ENCODE results near the gene FHL3. TPM values are rescaled to one million over a fixed set of nuclear protein-coding genes. Genes with fewer than 3 reads are reported as not detected.
A peak's percentile ranks its signal among the peaks of the same experiment; 100 is the strongest.
"Not testable (repeated sequence)": the region's sequence is repeated elsewhere in the genome, so short reads cannot be mapped to it uniquely, and the experiment has no call there.

The FHL3 gene
- total RNA-seq, 2 donors from 2014 or later, result 3.6 to 4.9 TPM

DNA sequence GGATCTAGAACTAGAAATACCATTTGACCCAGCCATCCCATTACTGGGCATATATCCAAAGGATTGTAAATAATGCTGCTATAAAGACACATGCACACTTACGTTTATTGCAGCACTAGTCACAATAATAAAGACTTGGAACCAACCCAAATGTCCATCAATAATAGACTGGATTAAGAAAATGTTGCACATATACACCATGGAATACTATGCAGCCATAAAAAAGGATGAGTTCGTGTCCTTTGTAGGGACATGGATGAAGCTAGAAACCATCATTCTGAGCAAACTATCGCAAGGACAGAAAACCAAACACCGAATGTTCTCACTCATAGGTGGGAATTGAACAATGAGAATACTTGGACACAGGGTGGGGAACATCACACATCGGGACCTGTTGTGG lies 31.6 kb downstream of the FHL3 start:
- not testable (repeated sequence) for DNase-seq; ATAC-seq; H3K4me3 Mint-ChIP-seq; H3K27me3 Mint-ChIP-seq; H3K27ac Mint-ChIP-seq; H3K9me3 ChIP-seq (ENCODE audit: control insufficient read depth, low read length, poor library complexity, severe bottlenecking)
- Mint-ChIP-seq H3K36me3 (ENCODE audit: low read depth) (peaks cover 19% of the 10 kb centered on the region), H3K4me1 (peaks cover 22% of the 10 kb centered on the region)

DNA sequence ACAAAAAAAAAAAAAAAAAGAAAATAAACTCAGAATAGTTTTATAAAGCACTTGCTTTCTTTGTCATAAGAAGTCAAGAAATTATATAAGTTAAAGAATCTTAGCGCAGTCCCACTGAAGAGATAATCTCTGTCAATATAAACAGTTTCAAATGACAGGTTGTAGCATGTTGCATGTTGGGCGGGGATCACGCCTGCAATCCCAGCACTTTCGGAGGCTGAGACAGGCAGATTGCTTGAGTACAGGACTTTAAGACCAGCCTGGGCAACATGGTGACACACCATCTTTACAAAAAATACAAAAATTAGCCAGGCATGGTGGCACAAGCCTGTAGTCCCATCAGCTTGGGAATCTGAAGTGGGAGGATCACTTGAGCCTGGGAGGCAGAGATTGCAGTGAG lies 40.0 kb downstream of the FHL3 start:
- DNase-seq, result no peak
- H3K27me3 Mint-ChIP-seq, result no peaks in the 10 kb centered on the region
- no peaks in the 10 kb centered on the region for H3K36me3 Mint-ChIP-seq (ENCODE audit: low read depth)
- H3K9me3 ChIP-seq (ENCODE audit: control insufficient read depth, low read length, poor library complexity, severe bottlenecking), result no peaks in the 10 kb centered on the region
- H3K4me1 Mint-ChIP-seq, result no peaks in the 10 kb centered on the region
- no peak overlapping the region for H3K27ac Mint-ChIP-seq
- no peak for ATAC-seq
- H3K4me3 Mint-ChIP-seq, result no peak overlapping the region

DNA sequence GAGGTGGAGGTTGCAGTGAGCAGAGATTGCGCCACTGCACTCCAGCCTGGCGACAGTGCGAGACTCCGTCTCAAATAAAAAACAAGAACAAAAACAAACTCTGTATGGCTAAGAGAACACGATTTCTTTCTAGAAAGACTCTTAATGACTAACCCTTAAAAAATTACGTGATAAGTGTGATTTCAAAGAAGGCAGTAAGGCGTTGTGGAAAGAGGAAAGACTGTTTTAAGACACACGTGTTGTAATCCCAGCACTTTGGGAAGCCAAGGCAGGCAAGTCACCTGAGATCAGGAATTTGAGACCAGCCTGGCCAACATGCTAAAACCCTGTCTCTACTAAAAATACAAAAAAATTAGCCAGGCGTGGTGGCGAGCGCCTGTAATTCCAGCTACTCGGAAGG lies 41.2 kb downstream of the FHL3 start:
- not testable (repeated sequence) for DNase-seq; H3K27ac Mint-ChIP-seq; H3K9me3 ChIP-seq (ENCODE audit: control insufficient read depth, low read length, poor library complexity, severe bottlenecking); H3K4me3 Mint-ChIP-seq; ATAC-seq; H3K27me3 Mint-ChIP-seq; H3K4me1 Mint-ChIP-seq; H3K36me3 Mint-ChIP-seq (ENCODE audit: low read depth)

DNA sequence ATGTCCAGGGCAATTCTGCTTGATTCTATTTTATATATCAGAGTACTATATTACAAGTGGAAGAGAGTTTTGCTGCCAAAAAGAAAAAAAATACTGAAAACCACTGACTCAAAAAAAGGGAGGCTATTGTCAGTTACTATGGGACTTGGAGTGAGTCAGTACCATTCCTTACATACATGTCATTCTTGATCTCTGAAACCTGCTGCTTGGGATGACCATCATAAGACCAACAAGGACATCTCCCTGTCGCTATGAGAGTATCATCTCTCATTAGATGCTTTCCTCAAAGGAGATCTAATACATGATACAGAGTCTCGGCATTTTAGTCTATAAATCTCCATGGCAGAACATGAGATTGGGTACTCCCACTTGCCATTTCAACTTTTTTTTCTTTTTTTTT lies 46.6 kb downstream of the FHL3 start:
- H3K4me3 Mint-ChIP-seq, result no peak overlapping the region
- no peaks in the 10 kb centered on the region for H3K27me3 Mint-ChIP-seq
- DNase-seq (no peak), ATAC-seq (no peak)
- H3K9me3 ChIP-seq (ENCODE audit: control insufficient read depth, low read length, poor library complexity, severe bottlenecking), result no peaks in the 10 kb centered on the region
- H3K27ac Mint-ChIP-seq, result no peak overlapping the region
- no peaks in the 10 kb centered on the region for H3K4me1 Mint-ChIP-seq
- no peaks in the 10 kb centered on the region for H3K36me3 Mint-ChIP-seq (ENCODE audit: low read depth)

DNA sequence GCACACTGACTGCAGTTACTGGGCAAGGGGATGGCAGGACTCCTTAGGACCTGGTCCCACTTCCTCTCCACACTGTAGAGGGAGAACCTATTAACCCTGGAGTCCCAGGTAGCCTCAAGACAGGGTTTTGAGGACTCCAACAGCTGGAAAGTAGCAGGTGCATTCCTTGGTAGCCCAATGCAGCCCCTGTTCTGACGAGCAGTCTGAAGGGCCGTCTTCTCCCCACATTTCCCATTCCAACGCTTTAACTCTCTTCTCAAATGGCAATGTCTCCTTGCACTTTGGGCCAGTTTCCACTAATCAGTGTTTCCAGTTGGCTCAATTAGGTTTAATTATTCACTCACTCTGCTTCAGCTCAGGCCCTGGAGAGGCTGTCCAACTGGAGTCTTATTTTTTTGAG lies 49.6 kb downstream of the FHL3 start:
- Mint-ChIP-seq H3K4me3 (no peak overlapping the region), H3K36me3 (ENCODE audit: low read depth) (no peaks in the 10 kb centered on the region), H3K4me1 (no peaks in the 10 kb centered on the region), H3K27ac (no peak overlapping the region), H3K27me3 (no peaks in the 10 kb centered on the region)
- no peaks in the 10 kb centered on the region for H3K9me3 ChIP-seq (ENCODE audit: control insufficient read depth, low read length, poor library complexity, severe bottlenecking)
- ATAC-seq, result no peak
- DNase-seq, result no peak

DNA sequence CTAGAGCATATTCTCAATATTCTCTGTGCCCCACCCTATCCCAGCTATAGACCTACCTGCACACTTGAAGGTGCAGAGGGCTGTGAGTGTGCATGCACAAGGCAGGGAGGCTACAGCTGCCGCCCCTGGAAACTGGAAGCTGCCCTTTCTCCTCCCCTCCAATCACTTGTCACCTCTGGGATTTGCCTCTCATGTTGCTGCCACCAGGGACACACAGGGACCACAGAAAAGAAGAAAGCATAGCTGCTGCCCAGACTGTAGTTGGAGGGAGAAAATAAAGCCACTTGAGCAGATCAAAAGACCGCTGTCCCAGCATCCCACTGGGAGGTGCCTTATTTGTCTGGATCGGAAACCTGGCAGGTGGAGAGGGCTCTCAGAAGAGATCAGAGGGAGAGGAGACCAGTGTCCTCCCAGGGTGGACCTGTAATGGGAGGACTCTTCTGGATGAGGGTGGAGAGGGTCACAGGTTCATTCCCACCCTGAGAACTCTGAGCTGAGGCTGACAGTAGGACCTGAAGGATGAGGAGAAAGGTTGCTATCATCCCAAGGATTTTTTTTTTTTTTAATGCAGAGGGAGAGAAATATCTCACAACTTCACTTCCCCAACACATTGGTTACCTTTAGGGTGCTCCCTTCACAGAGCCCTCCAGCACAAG lies 50.9 kb downstream of the FHL3 start:
- H3K4me3 Mint-ChIP-seq, result no peak overlapping the region
- H3K36me3 Mint-ChIP-seq (ENCODE audit: low read depth), result no peaks in the 10 kb centered on the region
- H3K27ac Mint-ChIP-seq, result no peak overlapping the region
- ATAC-seq, result no peak
- DNase-seq, result no peak
- no peaks in the 10 kb centered on the region for H3K4me1 Mint-ChIP-seq
- H3K9me3 ChIP-seq (ENCODE audit: control insufficient read depth, low read length, poor library complexity, severe bottlenecking), result no peaks in the 10 kb centered on the region
- H3K27me3 Mint-ChIP-seq, result no peaks in the 10 kb centered on the region

DNA sequence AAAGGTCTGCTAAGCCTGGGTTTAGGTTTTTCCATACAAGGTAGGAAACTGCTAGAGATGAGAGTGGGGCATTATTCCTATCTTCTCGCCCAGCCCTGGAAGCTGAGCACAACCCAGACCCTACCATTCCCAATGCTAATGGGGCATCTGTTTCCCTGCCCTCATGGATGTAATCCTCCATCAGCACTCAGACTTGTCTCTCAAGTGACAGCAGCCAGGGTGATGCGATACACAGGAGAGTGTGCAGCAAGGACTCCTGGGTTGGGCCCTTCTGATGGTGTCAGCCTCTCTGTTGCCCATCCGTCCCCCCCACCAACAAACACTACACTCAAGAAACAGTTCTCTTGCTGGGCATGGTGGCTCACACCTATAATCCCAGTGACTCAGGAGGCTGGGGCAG lies 52.6 kb downstream of the FHL3 start:
- no peaks in the 10 kb centered on the region for H3K4me1 Mint-ChIP-seq
- H3K27me3 Mint-ChIP-seq, result no peaks in the 10 kb centered on the region
- ATAC-seq, result no peak
- DNase-seq, result no peak
- no peak overlapping the region for H3K27ac Mint-ChIP-seq
- no peaks in the 10 kb centered on the region for H3K9me3 ChIP-seq (ENCODE audit: control insufficient read depth, low read length, poor library complexity, severe bottlenecking)
- H3K4me3 Mint-ChIP-seq, result no peak overlapping the region
- H3K36me3 Mint-ChIP-seq (ENCODE audit: low read depth), result no peaks in the 10 kb centered on the region

DNA sequence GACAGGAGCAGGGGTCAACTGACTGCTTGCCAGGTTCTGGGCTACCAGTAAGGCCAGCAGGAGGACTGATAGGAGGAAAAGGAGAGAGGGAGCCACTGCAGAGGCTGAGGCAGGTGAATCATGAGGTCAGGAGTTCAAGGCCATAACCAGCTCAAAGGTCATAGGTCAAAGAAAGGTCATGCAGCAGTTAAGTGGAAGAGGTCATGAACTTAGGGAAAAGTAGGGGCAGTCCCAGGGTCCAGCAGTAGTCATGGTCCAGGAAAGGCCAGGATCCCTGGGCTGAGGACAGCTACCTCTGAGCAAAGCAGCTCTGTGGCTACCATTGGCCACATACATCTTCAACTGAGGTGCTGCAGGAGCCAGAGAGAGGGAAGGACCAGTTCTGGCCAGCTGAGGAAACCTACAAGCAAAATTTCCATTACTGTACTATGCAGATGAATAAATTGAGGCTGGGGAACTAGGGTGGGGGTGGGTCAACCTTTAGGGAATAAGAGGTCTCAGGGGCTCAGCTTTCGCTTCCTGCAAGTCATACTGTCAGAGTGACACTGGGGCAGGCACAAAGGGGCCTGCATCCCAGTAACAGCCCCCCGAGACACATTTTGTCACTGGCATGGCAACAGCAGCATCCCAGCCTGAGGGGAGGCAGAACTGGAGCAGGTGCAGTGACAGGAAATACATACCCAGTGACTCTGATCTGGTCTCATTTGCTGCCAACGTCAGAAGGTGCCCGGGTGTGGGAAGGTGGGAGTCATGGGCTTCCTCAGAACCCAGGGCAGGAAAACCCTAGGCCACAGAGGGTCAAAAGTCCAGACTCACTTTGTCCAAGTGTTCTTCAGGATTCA lies 53.3 kb downstream of the FHL3 start:
- ATAC-seq (no peak), DNase-seq (no peak)
- H3K4me1 Mint-ChIP-seq, result peaks cover 6% of the 10 kb centered on the region
- H3K4me3 Mint-ChIP-seq, result no peak overlapping the region
- H3K27me3 Mint-ChIP-seq, result no peaks in the 10 kb centered on the region
- no peaks in the 10 kb centered on the region for H3K36me3 Mint-ChIP-seq (ENCODE audit: low read depth)
- no peaks in the 10 kb centered on the region for H3K9me3 ChIP-seq (ENCODE audit: control insufficient read depth, low read length, poor library complexity, severe bottlenecking)
- H3K27ac Mint-ChIP-seq, result no peak overlapping the region

DNA sequence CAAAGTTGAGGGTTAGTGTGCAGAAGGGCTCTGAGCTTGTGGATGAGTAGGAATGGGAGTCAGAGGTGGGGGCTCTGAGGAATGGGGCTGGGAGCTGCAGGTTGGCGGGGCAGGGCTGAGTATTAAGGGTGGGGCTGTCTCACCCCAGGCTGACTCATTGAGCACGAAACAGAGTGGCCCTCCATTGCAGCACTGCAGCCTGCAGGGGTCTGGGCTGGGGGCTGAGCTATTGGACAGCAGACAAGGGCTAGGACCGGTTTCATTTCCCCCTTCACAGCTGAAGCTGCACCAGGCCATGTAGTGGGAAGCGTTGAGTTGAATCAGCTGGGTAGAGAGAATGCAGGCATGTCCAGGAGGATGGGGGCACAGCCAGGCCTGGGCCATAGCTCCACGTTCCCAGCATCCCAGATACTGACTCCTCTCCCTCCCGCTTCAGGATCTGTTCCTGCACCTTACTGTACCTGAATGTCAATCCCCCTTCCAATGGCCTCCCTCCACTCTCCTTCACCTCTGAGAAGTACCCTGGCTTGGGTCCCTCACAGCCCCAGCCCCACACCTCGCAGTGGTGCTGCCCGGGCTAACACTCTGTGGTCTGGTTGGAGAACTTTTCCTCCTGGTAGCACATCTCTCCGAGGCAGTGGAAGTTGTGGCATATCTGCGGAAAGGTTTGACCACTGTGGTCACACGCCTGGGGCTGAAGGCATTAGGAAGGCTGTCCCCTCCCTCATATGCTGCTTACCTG lies 54.1 kb downstream of the FHL3 start:
- DNase-seq (no peak), ATAC-seq (no peak)
- H3K36me3 Mint-ChIP-seq (ENCODE audit: low read depth), result no peaks in the 10 kb centered on the region
- H3K27ac Mint-ChIP-seq, result no peak overlapping the region
- H3K4me1 Mint-ChIP-seq, result peaks cover 9% of the 10 kb centered on the region
- no peaks in the 10 kb centered on the region for H3K9me3 ChIP-seq (ENCODE audit: control insufficient read depth, low read length, poor library complexity, severe bottlenecking)
- no peaks in the 10 kb centered on the region for H3K27me3 Mint-ChIP-seq
- no peak overlapping the region for H3K4me3 Mint-ChIP-seq

DNA sequence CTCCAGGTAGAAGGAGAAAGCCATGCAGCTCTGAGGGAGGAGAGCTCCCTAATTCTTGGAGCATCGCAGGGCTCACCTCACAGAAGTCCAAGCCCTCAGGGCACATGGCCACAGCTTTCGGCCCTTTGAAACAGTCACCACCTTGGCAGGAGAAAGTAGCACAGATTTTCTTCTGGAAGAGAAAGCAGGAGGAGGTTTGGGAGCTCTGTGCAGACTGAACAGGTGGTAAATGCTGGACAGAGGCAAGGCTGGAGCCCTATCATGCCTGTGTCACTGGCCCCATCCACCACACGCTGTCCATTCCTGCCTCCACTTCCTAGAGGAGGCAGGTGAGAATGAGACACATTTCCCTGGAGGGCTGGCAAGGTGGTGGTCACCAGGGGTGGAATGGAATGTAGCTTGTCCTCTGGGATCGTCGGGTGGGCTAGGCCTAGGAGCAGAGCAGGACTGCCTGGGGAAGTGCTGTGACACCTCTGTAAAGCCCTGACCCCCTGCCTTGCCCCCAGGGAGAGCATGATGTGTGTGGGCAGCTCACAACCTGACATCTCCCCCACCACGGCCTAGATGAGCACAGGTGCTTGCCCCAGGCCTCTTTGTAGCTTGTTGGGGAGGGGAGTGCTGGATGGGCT lies 55.7 kb downstream of the FHL3 start:
- H3K9me3 ChIP-seq (ENCODE audit: control insufficient read depth, low read length, poor library complexity, severe bottlenecking), result no peaks in the 10 kb centered on the region
- no peak for ATAC-seq
- Mint-ChIP-seq H3K27ac (no peak overlapping the region), H3K27me3 (no peaks in the 10 kb centered on the region), H3K36me3 (ENCODE audit: low read depth) (no peaks in the 10 kb centered on the region), H3K4me3 (no peak overlapping the region), H3K4me1 (peaks cover 9% of the 10 kb centered on the region)
- DNase-seq, result no peak

DNA sequence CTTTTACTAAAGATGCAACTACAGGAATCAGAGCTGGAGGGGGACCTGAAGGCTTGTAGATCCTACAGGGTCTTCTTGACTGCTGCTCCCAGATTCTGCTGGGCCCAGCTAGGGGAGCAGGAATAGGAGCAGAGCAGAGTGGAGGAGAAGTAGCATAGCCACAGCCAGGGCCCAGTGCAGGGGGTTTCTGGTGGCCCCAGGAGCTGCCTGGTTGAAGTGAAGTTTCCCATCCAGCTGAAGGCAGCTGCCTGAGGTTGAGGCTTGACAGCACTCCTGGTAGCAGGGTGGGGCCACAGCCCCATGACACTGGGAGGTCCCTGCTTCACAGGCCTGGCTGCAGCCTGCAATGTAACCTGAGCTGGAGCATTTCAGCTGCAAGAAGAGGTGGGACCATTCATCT lies 56.5 kb downstream of the FHL3 start:
- Mint-ChIP-seq H3K27ac (no peak overlapping the region), H3K4me3 (no peak overlapping the region), H3K4me1 (peaks cover 9% of the 10 kb centered on the region), H3K27me3 (no peaks in the 10 kb centered on the region), H3K36me3 (ENCODE audit: low read depth) (no peaks in the 10 kb centered on the region)
- ATAC-seq (no peak), DNase-seq (no peak)
- no peaks in the 10 kb centered on the region for H3K9me3 ChIP-seq (ENCODE audit: control insufficient read depth, low read length, poor library complexity, severe bottlenecking)

DNA sequence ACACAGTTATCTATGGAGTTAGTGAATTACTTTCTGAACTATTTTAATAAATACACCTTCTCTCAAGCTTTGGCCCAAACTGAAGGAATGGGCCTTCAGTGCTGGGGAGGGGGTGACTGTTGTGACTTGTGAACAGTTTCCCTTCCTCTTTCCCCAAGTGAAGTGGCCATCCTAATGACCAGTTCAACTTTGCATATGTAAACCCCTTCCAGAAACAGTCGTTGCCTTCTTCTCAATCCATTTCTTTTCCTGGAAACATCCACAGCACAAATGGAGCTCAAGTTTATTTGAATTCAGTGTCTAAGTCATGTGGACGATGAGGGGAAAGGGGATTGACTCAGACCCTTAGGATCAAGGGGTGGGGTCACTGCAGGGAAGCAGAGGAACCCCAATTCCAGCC lies 57.1 kb downstream of the FHL3 start:
- no peaks in the 10 kb centered on the region for H3K36me3 Mint-ChIP-seq (ENCODE audit: low read depth)
- no peaks in the 10 kb centered on the region for H3K27me3 Mint-ChIP-seq
- no peak overlapping the region for H3K27ac Mint-ChIP-seq

DNA sequence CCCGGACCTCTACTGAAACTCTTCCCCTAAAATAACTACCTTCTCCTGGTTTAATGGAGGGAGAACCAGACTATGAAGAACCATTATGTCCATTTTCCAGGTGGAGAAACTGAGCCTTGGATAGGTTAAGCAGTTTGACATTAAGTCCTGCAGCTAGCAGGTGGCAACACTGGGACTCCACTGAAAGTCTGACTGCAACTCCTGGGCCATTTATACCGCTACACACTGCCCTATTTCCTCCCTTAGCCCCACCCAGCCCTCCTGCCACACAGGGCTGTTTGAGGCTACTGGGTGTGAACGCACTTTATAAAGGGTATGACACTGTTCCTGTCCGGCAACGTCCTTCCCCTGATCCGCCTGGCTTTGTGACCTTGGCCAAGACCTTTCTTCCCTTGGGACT lies 58.0 kb downstream of the FHL3 start:
- no peaks in the 10 kb centered on the region for H3K9me3 ChIP-seq (ENCODE audit: control insufficient read depth, low read length, poor library complexity, severe bottlenecking)
- ATAC-seq (no peak), DNase-seq (no peak)
- Mint-ChIP-seq H3K36me3 (ENCODE audit: low read depth) (no peaks in the 10 kb centered on the region), H3K27ac (peak overlapping the region; percentile 29), H3K4me1 (peaks cover 11% of the 10 kb centered on the region), H3K4me3 (peak overlapping the region; percentile 87), H3K27me3 (no peaks in the 10 kb centered on the region)

More for the DNA sequence above, 57.1 kb downstream of the FHL3 start:
- DNase-seq (no peak), ATAC-seq (no peak)
- no peaks in the 10 kb centered on the region for H3K9me3 ChIP-seq (ENCODE audit: control insufficient read depth, low read length, poor library complexity, severe bottlenecking)
- Mint-ChIP-seq H3K4me3 (no peak overlapping the region), H3K4me1 (peaks cover 10% of the 10 kb centered on the region)
